Vagina (tissue), 2 donors: Measurements from ENCODE around the gene PIK3R3. TPM values are rescaled to one million over a fixed set of nuclear protein-coding genes. Genes with fewer than 3 reads are reported as not detected.

Source experiments
- DNase-seq, 2 donors: peaks; one replicate each; pipeline ENCODE4 v3.0.0-alpha.2; 2017; ENCODE audit errors: extremely low spot score in 2 of 2
- H3K27ac ChIP-seq: fragments of 200-600 bp; sonication (generic); one replicate; pipeline ENCODE4 v1.5.1; 2019
- H3K27me3 ChIP-seq: fragments of 200-600 bp; sonication (generic); one replicate; pipeline ENCODE4 v1.5.1; 2019
- H3K36me3 ChIP-seq, 2 donors: fragments of 200-600 bp; sonication (generic); one replicate each; pipeline ENCODE4 v1.5.1; 2017 to 2019
- H3K4me1 ChIP-seq: fragments of 200-600 bp; sonication (generic); one replicate; pipeline ENCODE4 v1.5.1; 2019
- H3K4me3 ChIP-seq, 2 donors: fragments of 200-600 bp; sonication (generic); 1 replicate in 1 of 2; 2 replicates in 1 of 2; pipeline ENCODE4 v1.5.1; 2016 to 2019
- H3K9me3 ChIP-seq: fragments of 200-600 bp; sonication (generic); one replicate; pipeline ENCODE4 v1.5.1; 2019
- POLR2A ChIP-seq, 2 donors: fragments of 450-650 bp; IDR thresholded peaks; one replicate each; pipeline ENCODE4 v1.6.1; 2017; ENCODE audit warnings: antibody characterized with exemption in 2 of 2, mild to moderate bottlenecking in 2 of 2, moderate library complexity in 2 of 2
- POLR2AphosphoS5 ChIP-seq, 2 donors: sonication (generic); formaldehyde crosslinking; IDR thresholded peaks; one replicate each; pipeline ENCODE4 v1.9.0; 2017; ENCODE audit warnings: antibody characterized with exemption in 2 of 2, mild to moderate bottlenecking in 2 of 2, low read depth in 1 of 2; ENCODE audit not compliant: insufficient read depth in 1 of 2
- intact Hi-C: fragments of 100-400 bp; cut with DNase I; formaldehyde crosslinking; loops from one replicate; pipeline ENCODE4 v1.15.1; 2023
- total RNA-seq: library from RNA; depleted of rRNA; stranded (reverse); fragments of >200 nt; gene quantifications from one replicate; pipeline ENCODE4 v1.2.3, GENCODE V29; 2016
- TF ChIP-seq, protein P1 (sequence below), 3 experiments: fragments of 450-650 bp in 2 of 3; fragments of 200-600 bp in 1 of 3; sonication (generic) in 1 of 3; IDR thresholded peaks; one replicate each; pipeline ENCODE4 v1.5.1; 2017 to 2019; ENCODE audit warnings: antibody characterized with exemption in 3 of 3, mild to moderate bottlenecking in 2 of 3, moderate library complexity in 2 of 3

The PIK3R3 gene
- total RNA-seq, 1 donor from 2014 or later: 27.0 TPM

DNA sequence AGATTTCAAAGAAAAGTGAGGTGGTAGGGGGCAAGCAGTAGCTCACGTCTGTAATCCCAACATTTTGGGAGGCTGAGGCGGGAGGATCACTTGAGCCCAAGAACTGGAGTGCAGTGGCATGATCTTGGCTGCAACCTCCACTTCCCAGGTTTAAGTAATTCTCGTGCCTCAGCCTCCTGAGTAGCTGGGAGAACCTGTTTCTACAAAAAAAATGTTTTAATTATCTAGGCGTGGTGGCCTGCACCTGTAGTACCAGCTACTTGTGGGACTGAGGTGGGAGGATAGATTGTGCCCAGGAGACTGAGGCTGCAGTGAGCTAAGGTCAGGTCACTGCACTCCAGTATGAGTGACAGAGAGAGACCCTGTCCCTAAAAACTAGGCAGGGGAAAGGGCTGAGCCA lies 39.9 kb upstream of the PIK3R3 start:
- H3K4me1 ChIP-seq: peaks cover 51% of the 10 kb centered on the region
- H3K27me3 ChIP-seq: no peaks in the 10 kb centered on the region
- DNase-seq: no peak
- peak overlapping the region; percentile 36 for H3K27ac ChIP-seq
- no peaks in the 10 kb centered on the region for H3K36me3 ChIP-seq
- intact Hi-C loops: no loop called here
- no peak overlapping the region for H3K4me3 ChIP-seq
- no peaks in the 10 kb centered on the region for H3K9me3 ChIP-seq
- TF ChIP-seq POLR2A (IDR thresholded peaks at IDR 0.05): no peak
- no peak for TF ChIP-seq POLR2AphosphoS5 (IDR thresholded peaks at IDR 0.05; ENCODE audit: insufficient read depth in 1 of 2, low read depth in 1 of 2)
- TF ChIP-seq, protein P1, sequence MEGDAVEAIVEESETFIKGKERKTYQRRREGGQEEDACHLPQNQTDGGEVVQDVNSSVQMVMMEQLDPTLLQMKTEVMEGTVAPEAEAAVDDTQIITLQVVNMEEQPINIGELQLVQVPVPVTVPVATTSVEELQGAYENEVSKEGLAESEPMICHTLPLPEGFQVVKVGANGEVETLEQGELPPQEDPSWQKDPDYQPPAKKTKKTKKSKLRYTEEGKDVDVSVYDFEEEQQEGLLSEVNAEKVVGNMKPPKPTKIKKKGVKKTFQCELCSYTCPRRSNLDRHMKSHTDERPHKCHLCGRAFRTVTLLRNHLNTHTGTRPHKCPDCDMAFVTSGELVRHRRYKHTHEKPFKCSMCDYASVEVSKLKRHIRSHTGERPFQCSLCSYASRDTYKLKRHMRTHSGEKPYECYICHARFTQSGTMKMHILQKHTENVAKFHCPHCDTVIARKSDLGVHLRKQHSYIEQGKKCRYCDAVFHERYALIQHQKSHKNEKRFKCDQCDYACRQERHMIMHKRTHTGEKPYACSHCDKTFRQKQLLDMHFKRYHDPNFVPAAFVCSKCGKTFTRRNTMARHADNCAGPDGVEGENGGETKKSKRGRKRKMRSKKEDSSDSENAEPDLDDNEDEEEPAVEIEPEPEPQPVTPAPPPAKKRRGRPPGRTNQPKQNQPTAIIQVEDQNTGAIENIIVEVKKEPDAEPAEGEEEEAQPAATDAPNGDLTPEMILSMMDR (IDR thresholded peaks at IDR 0.05): no peak

DNA sequence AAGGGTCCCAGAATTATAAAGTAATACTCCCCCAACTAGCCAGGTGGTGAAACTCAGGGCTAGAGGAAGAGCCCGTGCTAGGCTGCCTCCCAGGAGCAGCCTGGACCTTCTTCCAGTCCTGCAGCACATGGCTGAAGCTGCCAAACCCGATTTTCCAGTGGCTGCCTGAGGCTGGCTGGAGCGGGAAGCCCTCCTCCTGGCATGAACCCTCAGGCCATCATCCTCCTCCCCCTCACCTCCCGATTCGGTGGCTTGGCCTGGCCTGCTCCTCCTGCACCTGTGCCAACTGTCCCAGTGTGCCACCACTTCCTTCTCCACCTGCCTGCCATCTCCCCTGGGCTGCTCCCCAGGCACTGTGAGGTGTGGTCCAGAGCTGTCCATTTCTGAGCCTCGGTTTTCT lies 39.4 kb upstream of the PIK3R3 start:
- no peak overlapping the region for H3K4me3 ChIP-seq
- H3K4me1 ChIP-seq: peaks cover 55% of the 10 kb centered on the region
- peak overlapping the region; percentile 36 for H3K27ac ChIP-seq
- TF ChIP-seq, protein P1 (IDR thresholded peaks at IDR 0.05): no peak
- peak in 1 of 2 donors; percentile 14 for TF ChIP-seq POLR2AphosphoS5 (IDR thresholded peaks at IDR 0.05; ENCODE audit: insufficient read depth in 1 of 2, low read depth in 1 of 2)
- intact Hi-C loops: no loop called here
- DNase-seq: no peak
- no peaks in the 10 kb centered on the region for H3K27me3 ChIP-seq
- no peaks in the 10 kb centered on the region for H3K36me3 ChIP-seq
- no peaks in the 10 kb centered on the region for H3K9me3 ChIP-seq

DNA sequence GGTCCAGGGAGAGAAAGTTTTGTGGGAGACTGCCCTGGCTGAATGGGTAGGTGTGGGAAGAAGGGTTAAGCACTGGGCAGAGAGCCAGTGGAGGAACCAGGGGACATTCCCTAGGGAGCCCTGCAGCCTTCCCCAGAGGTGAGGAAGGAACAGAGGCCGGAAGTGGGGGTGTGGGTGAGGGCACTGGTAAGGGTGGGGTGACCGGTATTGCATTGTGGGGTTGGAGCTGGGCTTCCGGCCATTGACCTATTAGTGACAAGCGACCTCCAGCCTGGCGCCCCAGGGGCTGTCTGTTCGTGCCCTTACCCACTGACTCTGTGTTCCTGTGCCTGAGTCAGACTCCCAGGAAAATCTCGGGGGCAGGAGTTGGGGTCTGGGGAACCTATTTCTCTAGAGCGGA lies 38.9 kb upstream of the PIK3R3 start:
- H3K9me3 ChIP-seq: no peaks in the 10 kb centered on the region
- TF ChIP-seq POLR2AphosphoS5 (IDR thresholded peaks at IDR 0.05; ENCODE audit: insufficient read depth in 1 of 2, low read depth in 1 of 2) (no peak), POLR2A (IDR thresholded peaks at IDR 0.05) (no peak)
- TF ChIP-seq, protein P1 (IDR thresholded peaks at IDR 0.05): no peak
- no peaks in the 10 kb centered on the region for H3K36me3 ChIP-seq
- H3K4me3 ChIP-seq: no peak overlapping the region
- peaks cover 60% of the 10 kb centered on the region for H3K4me1 ChIP-seq
- no peak for DNase-seq
- intact Hi-C loops: no loop called here
- peak overlapping the region; percentile 36 for H3K27ac ChIP-seq
- H3K27me3 ChIP-seq: no peaks in the 10 kb centered on the region

DNA sequence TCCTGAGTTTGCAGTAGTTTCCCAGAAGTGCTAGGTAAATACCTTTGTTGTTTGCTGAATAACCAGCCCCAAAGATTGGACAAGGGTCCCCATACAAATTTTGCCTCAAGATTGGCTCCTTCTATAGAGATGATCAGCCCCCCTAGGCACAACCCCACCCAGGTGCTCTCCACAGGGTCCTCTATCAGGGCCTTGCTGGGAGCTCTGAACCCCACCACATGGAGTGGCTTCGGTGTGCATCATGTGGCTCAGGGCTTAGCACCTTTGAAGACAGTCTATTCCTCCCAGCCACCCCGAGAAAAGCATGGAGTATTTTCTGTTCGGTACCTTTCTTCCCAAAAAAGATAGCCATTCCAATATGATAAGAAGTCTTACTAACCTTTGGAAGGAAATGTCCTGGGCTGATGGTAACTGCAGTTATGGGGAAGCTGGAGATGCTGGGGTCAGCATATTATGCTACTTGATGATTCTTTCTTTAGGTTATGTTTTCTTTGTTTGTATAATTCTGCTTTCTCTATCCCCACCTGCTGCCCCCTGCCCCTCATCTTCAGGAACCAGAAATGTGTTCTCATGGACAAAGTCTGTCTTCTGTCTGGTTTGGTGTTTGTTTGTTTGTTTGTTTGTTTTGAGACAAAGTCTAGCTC lies 37.5 kb upstream of the PIK3R3 start:
- H3K4me3 ChIP-seq: no peak overlapping the region
- H3K27me3 ChIP-seq: no peaks in the 10 kb centered on the region
- DNase-seq: no peak
- H3K9me3 ChIP-seq: no peaks in the 10 kb centered on the region
- TF ChIP-seq, protein P1 (IDR thresholded peaks at IDR 0.05): no peak
- TF ChIP-seq POLR2AphosphoS5 (IDR thresholded peaks at IDR 0.05; ENCODE audit: insufficient read depth in 1 of 2, low read depth in 1 of 2) (no peak), POLR2A (IDR thresholded peaks at IDR 0.05) (no peak)
- H3K27ac ChIP-seq: no peak overlapping the region
- H3K4me1 ChIP-seq: peaks cover 53% of the 10 kb centered on the region
- no peaks in the 10 kb centered on the region for H3K36me3 ChIP-seq
- intact Hi-C loops: no loop called here

DNA sequence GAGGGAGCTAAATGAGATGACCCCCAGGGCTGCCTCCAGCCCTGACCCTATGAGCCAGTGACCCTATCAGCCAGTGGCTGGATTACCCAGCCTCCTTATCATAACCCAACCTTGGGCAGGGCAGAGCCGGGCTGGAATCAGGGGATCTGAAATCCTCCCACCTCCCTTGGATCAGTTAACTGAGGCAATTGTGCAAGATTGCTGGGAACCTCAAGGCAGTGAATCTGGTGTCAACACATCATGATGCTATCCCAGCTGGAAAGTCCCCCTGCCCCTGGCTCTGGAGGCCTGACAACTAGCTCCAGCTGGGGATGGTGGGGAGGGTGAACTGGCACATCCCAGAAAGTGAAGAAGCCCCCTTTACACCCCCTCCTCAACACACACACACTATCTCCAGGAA lies 36.0 kb upstream of the PIK3R3 start:
- Histone ChIP-seq H3K27me3 (no peaks in the 10 kb centered on the region), H3K9me3 (no peaks in the 10 kb centered on the region), H3K36me3 (no peaks in the 10 kb centered on the region), H3K4me1 (peaks cover 38% of the 10 kb centered on the region), H3K4me3 (no peak overlapping the region), H3K27ac (no peak overlapping the region)
- intact Hi-C loops: no loop called here
- TF ChIP-seq POLR2A (IDR thresholded peaks at IDR 0.05): no peak
- TF ChIP-seq POLR2AphosphoS5 (IDR thresholded peaks at IDR 0.05; ENCODE audit: insufficient read depth in 1 of 2, low read depth in 1 of 2): no peak
- TF ChIP-seq, protein P1 (IDR thresholded peaks at IDR 0.05): no peak
- DNase-seq: no peak
